GM20431 (cell line): ENCODE measurements around the gene GTF2H1.

Experiments used
- in situ Hi-C: fragments of 300-500 bp; cut with MseI, MboI; formaldehyde crosslinking; loops from one replicate; pipeline ENCODE4 v1.15.0; 2020; ENCODE audit warnings: low sequenced_read_pairs; ENCODE audit not compliant: unreplicated experiment

GTF2H1 gene

DNA sequence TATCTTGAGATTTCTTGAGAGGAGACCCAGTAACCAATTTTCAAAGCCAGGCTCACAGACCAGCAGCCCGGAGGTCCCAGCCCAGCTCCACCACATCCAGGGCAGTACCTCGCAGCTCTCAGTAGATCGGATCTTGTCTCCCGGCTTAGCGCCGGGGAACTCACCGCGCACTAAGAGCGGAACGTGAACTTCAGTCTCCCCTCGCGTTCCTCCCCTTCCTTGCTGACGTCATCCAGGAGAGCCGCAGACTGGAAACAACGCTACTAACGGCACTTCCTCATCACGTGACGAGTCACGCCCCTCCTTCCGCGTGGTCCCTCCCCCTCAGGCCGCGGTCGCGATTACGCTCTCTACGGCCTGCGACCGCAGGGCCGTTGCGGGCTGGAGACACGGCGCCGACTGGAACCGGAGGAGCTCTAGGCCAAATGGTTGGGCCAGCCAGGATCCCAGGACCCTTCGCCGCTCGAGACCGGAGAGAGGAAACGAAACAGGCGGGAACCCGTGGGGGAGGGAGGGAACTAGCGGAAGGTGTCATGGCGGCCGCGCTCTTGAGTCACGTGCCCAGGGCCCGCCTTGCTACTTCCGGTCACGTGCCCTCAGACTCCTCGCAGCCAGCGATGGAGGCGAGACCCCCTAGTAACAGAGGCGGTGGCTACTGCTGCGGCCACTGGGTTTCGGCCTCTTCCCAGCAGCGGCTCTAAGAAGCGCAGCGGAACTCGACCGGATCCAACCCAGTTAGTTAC, at the start of gene GTF2H1, which contains the start of gene HPS5:
TSS of gene GTF2H1 (plus strand) at position 599 of the 743 bp plus-strand sequence. CDS start 10,508 bp downstream, outside the sequence.
TSS of gene HPS5 (minus strand) at position 172 of the 743 bp plus-strand sequence. CDS start 4,282 bp downstream, outside the sequence.
- in situ Hi-C loops, result no loop called here

DNA sequence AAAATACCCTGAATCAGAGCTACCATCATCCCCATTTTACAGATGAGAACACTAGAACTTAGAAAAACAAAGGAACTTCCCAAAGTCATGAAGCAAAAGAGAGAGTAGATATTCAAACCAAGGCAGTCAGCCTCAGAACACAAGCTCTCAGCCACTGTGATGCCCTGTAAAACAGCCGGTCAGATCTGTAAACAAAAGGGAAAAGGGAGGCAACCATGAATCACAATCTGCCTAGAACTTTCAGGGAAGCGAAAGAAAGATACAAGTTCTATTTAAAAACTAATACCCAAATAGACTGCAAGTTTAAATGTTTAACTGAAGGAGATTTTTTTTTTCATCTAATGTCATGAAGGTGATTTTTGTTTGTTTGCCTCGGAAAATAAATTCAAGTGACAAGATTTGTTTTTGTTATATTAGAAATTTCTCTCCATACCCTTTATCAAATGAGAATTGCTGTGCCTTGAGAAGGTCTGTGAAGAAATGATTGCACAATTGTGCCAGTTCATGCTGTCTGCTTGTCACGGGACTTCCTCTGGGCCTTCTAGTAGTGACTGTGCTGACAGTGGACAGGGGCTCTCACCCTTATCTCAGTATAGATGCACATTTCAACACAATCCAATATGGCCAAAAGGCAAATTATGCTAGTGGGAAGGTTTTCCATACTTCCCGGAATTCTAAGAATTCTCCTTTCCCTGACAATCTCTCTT, 44.6 kb upstream of the GTF2H1 start:
- in situ Hi-C loops, result no loop called here

- in situ Hi-C loops, result no loop called here
Measured at GRCh38 chr11:18280438-18281045, 41.8 kb upstream of the GTF2H1 start.

DNA sequence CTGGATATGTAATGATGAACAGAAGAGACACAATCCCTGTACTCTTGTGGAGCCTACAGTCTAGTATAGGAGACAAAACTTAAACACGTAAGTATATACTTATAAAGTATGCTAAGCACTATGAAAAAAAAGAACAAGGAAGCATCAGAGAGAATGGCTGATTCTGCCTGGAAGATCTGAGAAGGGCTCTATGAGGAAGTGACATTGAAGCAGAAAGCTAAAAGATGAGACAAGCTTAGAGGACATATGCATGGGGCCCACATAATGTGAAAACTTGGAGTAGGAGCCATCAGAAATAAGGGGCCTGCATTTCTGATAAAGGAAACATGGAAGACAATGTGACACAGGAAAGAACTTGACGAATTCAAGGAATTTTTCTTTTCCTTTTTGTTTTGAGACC, 39.7 kb upstream of the GTF2H1 start:
- in situ Hi-C loops, result no loop called here

DNA sequence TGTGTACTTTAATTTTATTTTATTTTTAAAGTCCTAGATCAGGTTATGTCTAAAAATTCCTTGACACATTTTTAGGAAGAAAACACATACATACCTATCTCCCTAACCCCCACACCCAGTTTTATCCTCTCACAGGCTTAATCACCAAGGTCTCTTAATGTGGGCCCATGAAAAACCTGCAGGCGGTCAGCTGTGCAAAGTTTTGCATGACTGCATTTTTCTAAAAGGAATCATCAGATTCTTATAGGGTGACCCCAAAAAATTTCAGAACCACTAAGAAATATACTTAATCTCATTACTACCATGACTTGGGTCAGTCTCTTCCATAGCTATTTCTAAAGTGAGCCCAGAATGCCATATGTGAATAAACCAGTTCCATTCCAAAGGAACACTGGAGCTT, 36.5 kb upstream of the GTF2H1 start:
- in situ Hi-C loops, result no loop called here

- in situ Hi-C loops, result no loop called here
Measured at GRCh38 chr11:18288911-18289310, 33.5 kb upstream of the GTF2H1 start.

DNA sequence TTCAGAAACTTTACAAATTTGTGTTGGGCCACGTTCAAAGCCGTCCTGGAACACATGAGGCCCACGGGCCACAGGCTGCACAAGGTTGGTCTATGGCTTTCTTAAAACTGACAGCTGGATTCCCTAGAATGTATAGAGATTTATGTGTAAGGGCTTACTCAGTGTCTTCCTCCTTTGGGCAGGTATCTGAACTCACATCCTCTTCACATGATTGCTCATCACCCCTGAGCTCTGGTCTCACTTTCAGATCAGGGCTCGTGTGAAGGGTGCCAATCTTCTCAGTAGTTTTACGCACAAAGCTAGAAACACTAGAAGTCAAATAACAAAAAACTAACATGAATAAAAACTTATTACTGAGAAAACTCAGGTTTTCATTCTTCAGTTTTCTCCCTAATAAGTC, 27.5 kb upstream of the GTF2H1 start:
- in situ Hi-C loops, result no loop called here

- in situ Hi-C loops, result no loop called here
Measured at GRCh38 chr11:18295316-18295715, 27.1 kb upstream of the GTF2H1 start.

- in situ Hi-C loops, result no loop called here
Measured at GRCh38 chr11:18299721-18300120, 22.6 kb upstream of the GTF2H1 start.

GRCh38 chr11:18304745-18305144, 17.6 kb upstream of the GTF2H1 start:
- in situ Hi-C loops, result no loop called here

- in situ Hi-C loops, result no loop called here
Measured at GRCh38 chr11:18307461-18308139, 14.8 kb upstream of the GTF2H1 start.

DNA sequence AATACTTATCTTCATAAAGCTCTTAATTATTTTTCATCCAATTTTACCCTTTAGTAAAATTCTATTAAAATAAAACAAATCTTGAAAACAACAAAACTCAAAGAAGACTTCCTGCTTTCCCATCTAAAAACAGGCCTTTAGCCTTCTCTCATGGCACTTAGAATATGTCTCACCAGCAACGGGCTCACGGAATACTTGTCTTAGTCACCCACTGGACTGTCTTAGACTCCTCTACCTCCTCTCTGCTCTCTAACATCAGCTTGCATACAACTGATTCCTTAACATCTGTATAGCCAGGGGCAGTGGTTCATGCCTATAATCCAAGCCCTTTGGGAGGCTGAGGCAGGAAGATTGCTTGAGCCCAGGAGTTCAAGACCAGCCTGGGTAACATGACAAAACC, 14.1 kb upstream of the GTF2H1 start:
- in situ Hi-C loops, result no loop called here

DNA sequence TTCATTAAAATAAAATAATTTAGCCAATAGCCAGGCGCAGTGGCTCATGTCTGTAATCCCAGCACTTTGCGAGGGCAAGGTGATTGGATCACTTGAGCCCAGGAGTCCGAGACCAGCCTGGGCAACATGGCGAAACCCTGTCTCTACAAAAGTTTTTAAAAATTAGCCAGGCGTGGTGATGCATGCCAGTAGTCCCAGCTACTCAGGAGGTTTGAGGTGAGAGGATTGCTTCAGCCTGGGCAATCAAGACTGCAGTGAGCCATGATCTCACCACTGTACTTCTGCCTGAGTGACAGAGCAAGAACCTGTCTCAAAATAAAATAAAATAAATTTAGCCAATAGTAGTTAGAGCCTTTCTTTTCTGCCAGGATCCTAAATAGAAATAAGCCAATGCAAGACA, 12.7 kb upstream of the GTF2H1 start:
- in situ Hi-C loops, result no loop called here

GRCh38 chr11:18310800-18311340, 11.5 kb upstream of the GTF2H1 start:
- in situ Hi-C loops, result no loop called here

DNA sequence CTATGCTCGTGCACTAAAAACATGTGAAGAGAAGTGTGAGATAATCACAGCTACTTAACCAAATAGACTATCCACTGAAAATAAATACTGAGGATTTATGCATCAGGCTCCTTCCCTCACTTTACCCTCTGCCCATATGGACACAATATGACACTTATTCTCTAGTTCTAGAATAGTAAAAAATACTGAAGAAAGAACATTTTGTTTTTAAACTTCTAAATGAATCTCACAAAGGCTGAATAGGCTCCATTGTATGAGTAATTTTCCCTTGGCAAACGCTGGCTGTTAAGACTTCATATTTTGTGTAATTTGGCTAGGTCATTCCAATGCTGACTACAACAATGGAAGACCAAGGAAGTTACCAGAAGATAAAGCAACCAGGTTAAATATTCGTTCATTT, 10.4 kb upstream of the GTF2H1 start:
- in situ Hi-C loops, result no loop called here

- in situ Hi-C loops, result no loop called here
Measured at GRCh38 chr11:18312663-18313420, 9.5 kb upstream of the GTF2H1 start.

DNA sequence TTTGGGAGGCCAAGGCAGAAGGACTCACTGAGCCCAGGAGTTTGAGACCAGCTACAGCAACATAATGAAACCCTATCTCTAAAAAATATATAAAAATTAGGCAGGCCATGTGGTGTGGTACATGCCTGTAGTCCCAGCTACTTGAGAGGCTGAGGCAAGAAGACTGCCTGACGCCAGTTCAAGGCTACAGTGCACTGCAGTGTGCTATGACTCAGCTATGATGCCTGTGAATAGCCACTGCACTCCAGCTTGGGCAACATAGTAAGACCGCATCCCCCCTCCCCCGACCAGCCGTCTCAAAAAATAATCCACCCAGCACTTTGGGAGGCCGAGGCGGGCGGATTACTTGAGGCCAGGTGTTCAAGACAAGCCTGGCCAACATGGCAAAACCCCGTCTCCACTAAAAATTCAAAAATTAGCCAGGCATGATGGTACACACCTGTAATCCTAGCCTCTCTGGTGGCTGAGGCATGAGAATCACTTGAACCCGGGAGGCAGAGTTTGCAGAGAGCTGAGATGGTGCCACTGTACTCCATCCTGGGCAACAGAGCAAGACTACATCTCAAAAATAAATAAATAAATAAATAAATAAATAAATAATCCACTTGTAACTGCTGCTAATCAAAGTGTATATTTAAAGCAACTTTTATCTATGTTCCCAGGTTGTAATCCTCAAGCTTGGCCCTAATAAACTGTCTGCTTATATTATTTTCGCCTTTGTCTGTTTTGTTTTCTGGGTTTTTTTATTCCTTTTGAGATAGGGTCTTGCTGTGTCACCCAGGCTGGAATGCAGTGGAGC, 8.2 kb upstream of the GTF2H1 start:
- in situ Hi-C loops, result no loop called here

GRCh38 chr11:18314784-18315523, 7.4 kb upstream of the GTF2H1 start:
- in situ Hi-C loops, result no loop called here
